Gastrocnemius medialis (tissue), 4 donors: ENCODE results near the gene KDM4B. TPM values are rescaled to one million over a fixed set of nuclear protein-coding genes. Genes with fewer than 3 reads are reported as not detected.
A peak's percentile ranks its signal among the peaks of the same experiment; 100 is the strongest.

Experiments used
- ATAC-seq, 2 donors: fragments of 150-250 bp; one replicate each; pipeline ENCODE4 v1.9.1; 2016
- DNase-seq, 2 donors: peaks; one replicate each; pipeline ENCODE4 v3.0.0-alpha.2; 2019
- H3K27ac ChIP-seq, 4 donors: fragments of 200-600 bp; sonication (generic); 1 replicate in 1 of 4; 2 replicates in 3 of 4; pipeline ENCODE4 v1.5.1; 2016 to 2018; ENCODE audit warnings: mild to moderate bottlenecking in 2 of 4, moderate library complexity in 1 of 4
- H3K27me3 ChIP-seq, 3 donors: fragments of 200-600 bp; sonication (generic) in 2 of 3; 1 replicate in 1 of 3; 2 replicates in 2 of 3; pipeline versions ENCODE4 v1.5.1 to v1.6.0; 2016 to 2019; ENCODE audit warnings: mild to moderate bottlenecking in 1 of 3, moderate library complexity in 1 of 3
- H3K36me3 ChIP-seq, 2 donors: fragments of 200-600 bp; sonication (generic) in 1 of 2; one replicate each; pipeline ENCODE4 v1.5.1; 2017 to 2018
- H3K4me1 ChIP-seq, 2 donors: fragments of 200-600 bp; sonication (generic) in 1 of 2; one replicate each; pipeline ENCODE4 v1.5.1; 2016 to 2017; ENCODE audit warnings: mild to moderate bottlenecking in 2 of 2
- H3K4me3 ChIP-seq, 4 donors: fragments of 200-600 bp; sonication (generic) in 3 of 4; 1 replicate in 1 of 4; 2 replicates in 3 of 4; pipeline ENCODE4 v1.5.1; 2016 to 2019; ENCODE audit warnings: mild to moderate bottlenecking in 2 of 4
- H3K9me3 ChIP-seq, 3 donors: fragments of 200-600 bp; sonication (generic) in 2 of 3; 1 replicate in 1 of 3; 2 replicates in 2 of 3; pipeline ENCODE4 v1.5.1; 2016 to 2019
- POLR2A ChIP-seq, 2 donors: fragments of 450-650 bp; IDR thresholded peaks; one replicate each; pipeline ENCODE4 v1.6.1; 2017; ENCODE audit warnings: antibody characterized with exemption in 2 of 2, mild to moderate bottlenecking in 2 of 2, moderate library complexity in 2 of 2
- in situ Hi-C, 4 donors: fragments of 200-750 bp; cut with MboI; loops; one replicate each; pipeline versions ENCODE4 v1.15.0 to v1.8.0; 2017; ENCODE audit warnings: low sequenced_read_pairs in 4 of 4
- intact Hi-C: fragments of 100-400 bp; cut with DNase I; formaldehyde crosslinking; loops from one replicate; pipeline ENCODE4 v1.15.1; 2023; ENCODE audit warnings: low total_unique reads
- total RNA-seq, 4 donors: library from RNA; depleted of rRNA; stranded (reverse); fragments of >200 nt; gene quantifications; one replicate each; pipeline versions ENCODE4 v1.1.0 to v1.2.3, GENCODE V29; 2016
- TF ChIP-seq, protein P1 (sequence below), 5 experiments: fragments of 450-650 bp in 3 of 5; fragments of 200-600 bp in 2 of 5; sonication (generic) in 2 of 5; IDR thresholded peaks in 4 of 5; conservative IDR thresholded peaks in 1 of 5; 1 replicate in 4 of 5; 2 replicates in 1 of 5; pipeline ENCODE4 v1.5.1; 2016 to 2019; ENCODE audit warnings: antibody characterized with exemption in 5 of 5, mild to moderate bottlenecking in 3 of 5, moderate library complexity in 3 of 5

KDM4B gene
- total RNA-seq, 4 donors from 2014 or later = 40.9 to 61.4 (median 46.4) TPM

DNA sequence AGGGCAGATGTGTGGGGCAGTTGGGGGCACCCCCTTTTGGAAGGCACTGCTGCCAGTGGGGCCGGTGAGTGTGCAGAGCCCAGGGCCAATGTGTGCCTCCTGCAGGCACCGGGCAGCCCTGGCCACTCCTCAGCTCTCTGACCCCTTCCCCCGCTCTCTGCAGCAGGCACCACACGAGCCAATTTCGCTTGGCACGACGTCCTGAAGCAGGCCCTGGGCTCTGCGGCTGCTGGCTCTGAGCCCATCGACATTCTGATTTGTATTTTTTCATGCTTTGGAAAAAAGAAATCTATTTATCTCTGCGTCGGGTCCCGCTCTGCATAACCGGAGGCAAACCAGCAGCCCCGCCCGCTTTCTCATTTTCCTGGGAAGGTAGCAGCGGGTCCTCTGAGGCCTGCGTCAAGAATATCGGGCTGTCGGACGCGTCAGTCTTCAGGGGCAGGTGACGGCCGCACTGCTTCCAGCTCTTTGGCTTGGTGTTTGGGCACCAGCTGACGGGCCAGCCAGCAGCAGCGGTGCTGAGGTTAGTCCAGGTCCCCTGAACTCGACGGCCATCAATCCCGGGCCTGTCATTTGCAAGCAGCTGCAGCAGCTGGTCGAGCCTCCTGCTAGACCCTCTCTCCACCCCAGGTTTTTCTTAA, 134.3 kb downstream of the KDM4B start:
- no peak for TF ChIP-seq POLR2A (IDR thresholded peaks at IDR 0.05)
- TF ChIP-seq, protein P1, sequence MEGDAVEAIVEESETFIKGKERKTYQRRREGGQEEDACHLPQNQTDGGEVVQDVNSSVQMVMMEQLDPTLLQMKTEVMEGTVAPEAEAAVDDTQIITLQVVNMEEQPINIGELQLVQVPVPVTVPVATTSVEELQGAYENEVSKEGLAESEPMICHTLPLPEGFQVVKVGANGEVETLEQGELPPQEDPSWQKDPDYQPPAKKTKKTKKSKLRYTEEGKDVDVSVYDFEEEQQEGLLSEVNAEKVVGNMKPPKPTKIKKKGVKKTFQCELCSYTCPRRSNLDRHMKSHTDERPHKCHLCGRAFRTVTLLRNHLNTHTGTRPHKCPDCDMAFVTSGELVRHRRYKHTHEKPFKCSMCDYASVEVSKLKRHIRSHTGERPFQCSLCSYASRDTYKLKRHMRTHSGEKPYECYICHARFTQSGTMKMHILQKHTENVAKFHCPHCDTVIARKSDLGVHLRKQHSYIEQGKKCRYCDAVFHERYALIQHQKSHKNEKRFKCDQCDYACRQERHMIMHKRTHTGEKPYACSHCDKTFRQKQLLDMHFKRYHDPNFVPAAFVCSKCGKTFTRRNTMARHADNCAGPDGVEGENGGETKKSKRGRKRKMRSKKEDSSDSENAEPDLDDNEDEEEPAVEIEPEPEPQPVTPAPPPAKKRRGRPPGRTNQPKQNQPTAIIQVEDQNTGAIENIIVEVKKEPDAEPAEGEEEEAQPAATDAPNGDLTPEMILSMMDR (IDR thresholded peaks at IDR 0.05 in 4 of 5, conservative IDR thresholded peaks at IDR 0.05 in 1 of 5) = no peak
- peak; percentile 77 to 90 for DNase-seq
- H3K4me1 ChIP-seq = peaks cover 31 to 38% of the 10 kb centered on the region in 2 donors
- H3K9me3 ChIP-seq = peaks cover 0 to 7% (median 6%) of the 10 kb centered on the region in 3 donors
- H3K36me3 ChIP-seq = peaks cover 0 to 12% of the 10 kb centered on the region in 2 donors
- intact Hi-C loops (no loop called here), in situ Hi-C loops (no loop called here)
- H3K27ac ChIP-seq = peak overlapping the region; percentile 76 to 87 (median 86)
- peak overlapping the region in 1 of 4 donors; percentile 27 for H3K4me3 ChIP-seq
- no peaks in the 10 kb centered on the region for H3K27me3 ChIP-seq
- ATAC-seq = peak; percentile 84 to 87

GRCh38 chr19:5103812-5104410, 135.0 kb downstream of the KDM4B start:
- Histone ChIP-seq H3K9me3 (peaks cover 0 to 7% (median 6%) of the 10 kb centered on the region in 3 donors), H3K27me3 (no peaks in the 10 kb centered on the region), H3K36me3 (peaks cover 0 to 6% of the 10 kb centered on the region in 2 donors), H3K4me1 (peaks cover 31 to 38% of the 10 kb centered on the region in 2 donors), H3K27ac (peak overlapping the region; percentile 76 to 87 (median 86)), H3K4me3 (no peak overlapping the region)
- DNase-seq = no peak
- peak; percentile 16 to 37 for ATAC-seq
- TF ChIP-seq, protein P1 (IDR thresholded peaks at IDR 0.05 in 4 of 5, conservative IDR thresholded peaks at IDR 0.05 in 1 of 5) = no peak
- peak in 1 of 2 donors; percentile 5 for TF ChIP-seq POLR2A (IDR thresholded peaks at IDR 0.05)
- in situ Hi-C loops = no loop called here
- intact Hi-C loops = no loop called here

- peaks cover 0 to 5% of the 10 kb centered on the region in 2 donors for H3K36me3 ChIP-seq
- TF ChIP-seq, protein P1 (IDR thresholded peaks at IDR 0.05 in 4 of 5, conservative IDR thresholded peaks at IDR 0.05 in 1 of 5) = no peak
- TF ChIP-seq POLR2A (IDR thresholded peaks at IDR 0.05) = no peak
- H3K4me3 ChIP-seq = no peak overlapping the region
- H3K27ac ChIP-seq = peak overlapping the region; percentile 76 to 87 (median 86)
- no peak for DNase-seq
- H3K9me3 ChIP-seq = peaks cover 0 to 4% (median 2%) of the 10 kb centered on the region in 3 donors
- intact Hi-C loops = no loop called here
- ATAC-seq = no peak
- in situ Hi-C loops = no loop called here
- H3K27me3 ChIP-seq = no peaks in the 10 kb centered on the region
- peaks cover 31 to 38% of the 10 kb centered on the region in 2 donors for H3K4me1 ChIP-seq
These were observed 136.0 kb downstream of the KDM4B start for GRCh38 chr19:5104871-5105351.

- peaks cover 0 to under 1% of the 10 kb centered on the region in 2 donors for H3K36me3 ChIP-seq
- DNase-seq = no peak
- H3K27ac ChIP-seq = no peak overlapping the region
These were observed 137.3 kb downstream of the KDM4B start for GRCh38 chr19:5106191-5106726.

More at GRCh38 chr19:5106191-5106726, 137.3 kb downstream of the KDM4B start:
- in situ Hi-C loops (no loop called here), intact Hi-C loops (no loop called here)
- Histone ChIP-seq H3K27me3 (no peaks in the 10 kb centered on the region), H3K9me3 (no peaks in the 10 kb centered on the region), H3K4me1 (peaks cover 31 to 38% of the 10 kb centered on the region in 2 donors), H3K4me3 (no peak overlapping the region)
- no peak for ATAC-seq
- TF ChIP-seq POLR2A (IDR thresholded peaks at IDR 0.05) = no peak
- TF ChIP-seq, protein P1 (IDR thresholded peaks at IDR 0.05 in 4 of 5, conservative IDR thresholded peaks at IDR 0.05 in 1 of 5) = no peak
